ENCODE measurements around the gene PIAS4. TPM values are rescaled to one million over a fixed set of nuclear protein-coding genes. Genes with fewer than 3 reads are reported as not detected.

The PIAS4 gene
- total and polyA plus RNA-seq, 10 of the 15 experiments (the other 5 are each of a cell fraction or from before 2014, with no cell fraction given), result 0.13 to 25.1 (median 11.3) TPM

DNA sequence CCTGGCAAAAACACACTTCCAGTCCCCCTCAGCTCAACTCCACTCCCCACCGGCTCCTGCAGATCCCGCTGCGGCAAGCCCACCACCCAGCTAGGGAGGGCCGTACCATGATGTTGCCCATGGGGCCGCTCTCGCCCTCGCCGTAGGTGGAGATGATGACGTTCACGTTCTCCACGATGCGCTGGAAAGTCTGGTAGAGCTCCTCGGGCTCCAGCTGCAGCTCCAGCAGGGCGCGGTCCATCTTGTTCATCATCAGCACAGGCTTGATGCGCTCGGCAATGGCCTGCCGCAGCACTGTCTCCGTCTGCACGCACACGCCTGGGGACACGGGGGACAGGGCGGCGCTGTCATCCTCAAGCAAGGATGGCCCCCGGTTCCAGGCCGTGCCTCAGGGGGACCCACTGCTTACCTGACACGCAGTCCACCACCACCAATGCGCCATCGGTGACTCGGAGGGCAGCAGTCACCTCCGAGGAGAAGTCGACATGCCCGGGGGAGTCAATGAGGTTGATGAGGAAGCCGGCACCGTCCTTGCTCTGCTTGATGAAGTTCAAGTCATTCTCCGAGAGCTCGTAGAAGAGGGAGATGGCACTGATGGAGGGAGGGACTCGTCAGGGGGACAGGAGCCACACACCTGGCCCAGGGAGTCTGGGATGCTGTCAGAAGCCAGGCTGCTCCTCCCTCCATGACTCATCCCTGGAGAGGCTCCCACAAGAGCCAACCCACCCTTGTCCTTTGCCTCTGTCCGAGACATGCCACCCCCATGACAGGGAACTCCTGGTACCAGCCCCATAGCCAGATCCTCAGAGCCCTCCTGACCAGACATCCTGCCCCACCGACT lies 24.6 kb upstream of the PIAS4 start:
- SMC1A ChIA-PET (ENCODE audit: uncharacterized antibody, unreplicated experiment), result no interaction called here
- RAD21 ChIA-PET (ENCODE audit: unreplicated experiment), result no interaction called here
- no peak for ATAC-seq
- Histone ChIP-seq H3K4me1 (ENCODE audit: control insufficient read depth, insufficient read depth, low read length) (peaks cover 14% of the 10 kb centered on the region), H4K20me1 (ENCODE audit: control insufficient read depth, insufficient read depth) (peaks cover 48% of the 10 kb centered on the region), H2AFZ (ENCODE audit: control insufficient read depth, low read depth, low read length) (no peak overlapping the region), H3K27ac (ENCODE audit: control insufficient read depth, insufficient read depth) (peak overlapping the region; percentile 79; the same call in 1 of the 2 replicates), H3K9me3 (replicated peaks; ENCODE audit: control insufficient read depth, insufficient read depth, low read length) (no peaks in the 10 kb centered on the region), H3K4me2 (ENCODE audit: control insufficient read depth, insufficient read depth) (peak overlapping the region; percentile 89), H3K4me3 (peak overlapping the region; percentile 97), H3K27me3 (replicated peaks in 1 of 2; ENCODE audit: control insufficient read depth in 2 of 2, insufficient read depth in 2 of 2, low read length in 1 of 2) (no peaks in the 10 kb centered on the region), H3K36me3 (ENCODE audit: control insufficient read depth in 2 of 2, insufficient read depth in 2 of 2, low read length in 1 of 2) (peaks cover 40 to 56% of the 10 kb centered on the region in 2 experiments), H3K9ac (ENCODE audit: control insufficient read depth, insufficient read depth, low read length) (peak overlapping the region; percentile 96), H3K79me2 (ENCODE audit: control insufficient read depth, insufficient read depth, low read length) (peaks cover 71% of the 10 kb centered on the region)
- BruUV-seq (replicated peaks), result no TSS peak
- no peak for DNase-seq (ENCODE audit: low read depth, low spot score)
- intact Hi-C loops (cut with micrococcal nuclease; ENCODE audit: unreplicated experiment), result no loop called here
- POLR2A ChIA-PET, result interaction anchor here (1.9 kb wide), 1 partner anchor 12 kb away, joined by 8 read pairs; the partner anchor contains the start of gene DAPK3
- FAIRE-seq, result no peak
- TF ChIP-seq, protein P1, sequence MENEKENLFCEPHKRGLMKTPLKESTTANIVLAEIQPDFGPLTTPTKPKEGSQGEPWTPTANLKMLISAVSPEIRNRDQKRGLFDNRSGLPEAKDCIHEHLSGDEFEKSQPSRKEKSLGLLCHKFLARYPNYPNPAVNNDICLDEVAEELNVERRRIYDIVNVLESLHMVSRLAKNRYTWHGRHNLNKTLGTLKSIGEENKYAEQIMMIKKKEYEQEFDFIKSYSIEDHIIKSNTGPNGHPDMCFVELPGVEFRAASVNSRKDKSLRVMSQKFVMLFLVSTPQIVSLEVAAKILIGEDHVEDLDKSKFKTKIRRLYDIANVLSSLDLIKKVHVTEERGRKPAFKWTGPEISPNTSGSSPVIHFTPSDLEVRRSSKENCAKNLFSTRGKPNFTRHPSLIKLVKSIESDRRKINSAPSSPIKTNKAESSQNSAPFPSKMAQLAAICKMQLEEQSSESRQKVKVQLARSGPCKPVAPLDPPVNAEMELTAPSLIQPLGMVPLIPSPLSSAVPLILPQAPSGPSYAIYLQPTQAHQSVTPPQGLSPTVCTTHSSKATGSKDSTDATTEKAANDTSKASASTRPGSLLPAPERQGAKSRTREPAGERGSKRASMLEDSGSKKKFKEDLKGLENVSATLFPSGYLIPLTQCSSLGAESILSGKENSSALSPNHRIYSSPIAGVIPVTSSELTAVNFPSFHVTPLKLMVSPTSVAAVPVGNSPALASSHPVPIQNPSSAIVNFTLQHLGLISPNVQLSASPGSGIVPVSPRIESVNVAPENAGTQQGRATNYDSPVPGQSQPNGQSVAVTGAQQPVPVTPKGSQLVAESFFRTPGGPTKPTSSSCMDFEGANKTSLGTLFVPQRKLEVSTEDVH (IDR thresholded peaks at IDR 0.05; ENCODE audit: low read depth, partially characterized antibody), result no peak
- TF ChIP-seq SRF (IDR thresholded peaks at IDR 0.05; ENCODE audit: low read depth in 2 of 2, low read length in 2 of 2), result peak in 1 of 2 experiments; percentile 19; a peak in 1 of 4 replicates
- TF ChIP-seq POLR2A (IDR thresholded peaks at IDR 0.05; ENCODE audit: low read depth, low read length), result peak; percentile 81
- TF ChIP-seq, protein P2, sequence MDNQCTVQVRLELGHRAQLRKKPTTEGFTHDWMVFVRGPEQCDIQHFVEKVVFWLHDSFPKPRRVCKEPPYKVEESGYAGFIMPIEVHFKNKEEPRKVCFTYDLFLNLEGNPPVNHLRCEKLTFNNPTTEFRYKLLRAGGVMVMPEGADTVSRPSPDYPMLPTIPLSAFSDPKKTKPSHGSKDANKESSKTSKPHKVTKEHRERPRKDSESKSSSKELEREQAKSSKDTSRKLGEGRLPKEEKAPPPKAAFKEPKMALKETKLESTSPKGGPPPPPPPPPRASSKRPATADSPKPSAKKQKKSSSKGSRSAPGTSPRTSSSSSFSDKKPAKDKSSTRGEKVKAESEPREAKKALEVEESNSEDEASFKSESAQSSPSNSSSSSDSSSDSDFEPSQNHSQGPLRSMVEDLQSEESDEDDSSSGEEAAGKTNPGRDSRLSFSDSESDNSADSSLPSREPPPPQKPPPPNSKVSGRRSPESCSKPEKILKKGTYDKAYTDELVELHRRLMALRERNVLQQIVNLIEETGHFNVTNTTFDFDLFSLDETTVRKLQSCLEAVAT (IDR thresholded peaks at IDR 0.05), result peak; percentile 26; the same call in 1 of the 2 replicates
- CTCF ChIA-PET, result interaction anchor here (1.0 to 1.2 kb wide), 2 partner anchors 24 to 157 kb away, joined by 3 to 4 read pairs; partner anchors contain the start of gene PIAS4
- 83% methylated on average over 40 of the region's 40 CpGs for WGBS (ENCODE audit: insufficient coverage, insufficient replicate concordance, low lambda C conversion rate, missing lambda C conversion rate)
- in situ Hi-C loops (cut with MboI), result no loop called here
